GM23338 (cell line): ENCODE results near the gene MYO18A. TPM values are rescaled to one million over a fixed set of nuclear protein-coding genes. Genes with fewer than 3 reads are reported as not detected.
A peak's percentile ranks its signal among the peaks of the same experiment; 100 is the strongest.

Experiments
- ATAC-seq: fragments of 200-7000 bp; cut with Tn5 transposase; 3 replicates; pipeline ENCODE4 v1.9.1; 2020
- DNase-seq: peaks from one replicate; pipeline ENCODE4 v3.0.0-alpha.2; 2015; ENCODE audit warnings: low spot score
- H2AFZ ChIP-seq: fragments of 200-600 bp; sonication (generic); 2 replicates; pipeline ENCODE4 v1.8.0; 2016; ENCODE audit warnings: antibody characterized with exemption, mild to moderate bottlenecking, moderate library complexity
- H3F3A ChIP-seq: fragments of 200-600 bp; sonication (generic); replicated peaks from 2 replicates; pipeline ENCODE4 v1.8.0; 2017; ENCODE audit warnings: antibody characterized with exemption, mixed run types, low read depth
- H3K27ac ChIP-seq: fragments of 200-600 bp; sonication (generic); 2 replicates; pipeline ENCODE4 v1.6.1; 2016; ENCODE audit warnings: low read depth
- H3K27me3 ChIP-seq: fragments of 200-600 bp; sonication (generic); 2 replicates; pipeline ENCODE4 v1.8.0; 2016; ENCODE audit warnings: mild to moderate bottlenecking, mixed run types, moderate library complexity; ENCODE audit not compliant: insufficient read depth
- H3K36me3 ChIP-seq: fragments of 200-600 bp; sonication (generic); 2 replicates; pipeline ENCODE4 v1.8.0; 2016; ENCODE audit warnings: mild to moderate bottlenecking; ENCODE audit not compliant: insufficient read depth
- H3K4me1 ChIP-seq: fragments of 200-600 bp; sonication (generic); 2 replicates; pipeline ENCODE4 v1.8.0; 2016; ENCODE audit warnings: mild to moderate bottlenecking, moderate library complexity; ENCODE audit not compliant: insufficient read depth
- H3K4me2 ChIP-seq: fragments of 200-600 bp; sonication (generic); 2 replicates; pipeline ENCODE4 v1.7.1; 2017; ENCODE audit warnings: mixed run types
- H3K4me3 ChIP-seq: fragments of 200-600 bp; sonication (generic); 2 replicates; pipeline ENCODE4 v1.6.1; 2016; ENCODE audit warnings: mixed run types
- H3K79me2 ChIP-seq: fragments of 200-600 bp; sonication (generic); replicated peaks from 2 replicates; pipeline ENCODE4 v1.8.0; 2017; ENCODE audit warnings: mild to moderate bottlenecking; ENCODE audit not compliant: insufficient read depth
- H3K9me2 ChIP-seq: fragments of 200-600 bp; sonication (generic); 2 replicates; pipeline ENCODE4 v1.8.0; 2017; ENCODE audit not compliant: insufficient read depth
- H4K20me1 ChIP-seq: fragments of 200-600 bp; sonication (generic); replicated peaks from 2 replicates; pipeline ENCODE4 v1.8.0; 2017; ENCODE audit warnings: mild to moderate bottlenecking; ENCODE audit not compliant: insufficient read depth
- H3K27ac Mint-ChIP-seq: 2 replicates; pipeline ENCODE4 v1.8.0; 2020; ENCODE audit warnings: inconsistent platforms, mild to moderate bottlenecking, moderate library complexity, mixed read lengths
- H3K27me3 Mint-ChIP-seq: 3 replicates; pipeline ENCODE4 v1.8.0; 2022; ENCODE audit warnings: low read depth, mild to moderate bottlenecking, moderate library complexity, mixed read lengths, inconsistent platforms; ENCODE audit not compliant: insufficient read depth, poor library complexity
- H3K36me3 Mint-ChIP-seq: 3 replicates; pipeline ENCODE4 v1.8.0; 2021; ENCODE audit warnings: low read depth, mild to moderate bottlenecking, inconsistent platforms, moderate library complexity, mixed read lengths
- H3K4me1 Mint-ChIP-seq: 3 replicates; pipeline ENCODE4 v1.8.0; 2020; ENCODE audit warnings: mild to moderate bottlenecking, inconsistent platforms, mixed read lengths
- H3K4me3 Mint-ChIP-seq: 3 replicates; pipeline ENCODE4 v1.8.0; 2021; ENCODE audit warnings: moderate library complexity, mild to moderate bottlenecking, inconsistent platforms, mixed read lengths
- H3K9me3 Mint-ChIP-seq: 3 replicates; pipeline ENCODE4 v1.8.0; 2020; ENCODE audit warnings: moderate library complexity, mild to moderate bottlenecking, inconsistent platforms, mixed read lengths
- CTCF ChIP-seq, 2 experiments: fragments of 200-600 bp in 1 of 2; sonication (generic) in 1 of 2; conservative IDR thresholded peaks; 2 replicates each; pipeline versions ENCODE4 v1.5.1 to v1.6.1; 2016 to 2017; ENCODE audit warnings: antibody characterized with exemption in 2 of 2, low read depth in 2 of 2, mild to moderate bottlenecking in 2 of 2, moderate library complexity in 1 of 2
- EZH2 ChIP-seq: fragments of 200-600 bp; sonication (generic); IDR thresholded peaks from one replicate; pipeline ENCODE4 v1.8.0; 2017; ENCODE audit warnings: antibody characterized with exemption, mild to moderate bottlenecking, low read depth; ENCODE audit not compliant: unreplicated experiment
- EZH2phosphoT487 ChIP-seq: fragments of 200-600 bp; sonication (generic); IDR thresholded peaks from one replicate; pipeline ENCODE4 v1.8.1; 2018; ENCODE audit warnings: antibody characterized with exemption; ENCODE audit not compliant: unreplicated experiment
- JUNB ChIP-seq: IDR thresholded peaks from one replicate; pipeline ENCODE4 v1.6.1; 2016; ENCODE audit warnings: antibody characterized with exemption; ENCODE audit not compliant: unreplicated experiment
- NANOG ChIP-seq: IDR thresholded peaks from 2 replicates; pipeline ENCODE4 v1.6.1; 2016; ENCODE audit warnings: antibody characterized with exemption, borderline replicate concordance
- POLR2AphosphoS5 ChIP-seq: IDR thresholded peaks from 2 replicates; pipeline ENCODE4 v1.6.1; 2016; ENCODE audit warnings: antibody characterized with exemption, low read depth
- REST ChIP-seq: IDR thresholded peaks from one replicate; pipeline ENCODE4 v1.6.1; 2018; ENCODE audit warnings: antibody characterized with exemption; ENCODE audit not compliant: unreplicated experiment
- STAT1 ChIP-seq: IDR thresholded peaks from one replicate; pipeline ENCODE4 v1.6.1; 2016; ENCODE audit warnings: antibody characterized with exemption; ENCODE audit not compliant: unreplicated experiment
- ZNF462 ChIP-seq: fragments of 250-450 bp; sonication (Bioruptor Pico); IDR thresholded peaks from 2 replicates; pipeline ENCODE4 v1.5.0; 2020; ENCODE audit warnings: mild to moderate bottlenecking, moderate library complexity
- polyA plus RNA-seq: library from polyadenylated mRNA; unstranded; fragments of >200 nt; fragmentation: Nextera tagmentation; extraction: Ambion mirVana; gene quantifications from 2 replicates; pipeline ENCODE4 v1.2.1, GENCODE V29; 2016
- total RNA-seq: library from RNA; depleted of rRNA; stranded (reverse); fragments of >200 nt; shearing (Covaris generic); gene quantifications from 2 replicates; pipeline ENCODE4 v1.2.3, GENCODE V29; 2014

The MYO18A gene
- total and polyA plus RNA-seq, 2 experiments from 2014 or later, result 18.3 to 37.5 TPM

GRCh38 chr17:29146369-29146972 lies 33.7 kb downstream of the MYO18A start (continued):
- TF ChIP-seq REST, result no peak
- no peak for TF ChIP-seq CTCF (conservative IDR thresholded peaks at IDR 0.05; ENCODE audit: low read depth in 2 of 2)
- no peak for TF ChIP-seq EZH2phosphoT487

GRCh38 chr17:29145289-29146073 lies 34.7 kb downstream of the MYO18A start:
- TF ChIP-seq CTCF (conservative IDR thresholded peaks at IDR 0.05; ENCODE audit: low read depth in 2 of 2), result peak; percentile 52 to 74
- no peak for TF ChIP-seq NANOG
- TF ChIP-seq POLR2AphosphoS5, result no peak
- TF ChIP-seq JUNB, result no peak
- no peak for TF ChIP-seq EZH2
- TF ChIP-seq ZNF462 (CRISPR knock-in tag), result no peak
- no peak for TF ChIP-seq STAT1
- Histone ChIP-seq H3K4me1 (peaks cover 32% of the 10 kb centered on the region), H3K9me2 (no peaks in the 10 kb centered on the region), H3K27ac (peak overlapping the region; percentile 7; the same call in 1 of the 2 replicates), H4K20me1 (peaks cover 11% of the 10 kb centered on the region; the same call in 1 of the 2 replicates), H2AFZ (no peak overlapping the region), H3K36me3 (no peaks in the 10 kb centered on the region; the same call in 1 of the 2 replicates), H3K4me2 (no peak overlapping the region), H3K79me2 (peaks cover 13% of the 10 kb centered on the region), H3F3A (peaks cover 10% of the 10 kb centered on the region), H3K27me3 (no peaks in the 10 kb centered on the region), H3K4me3 (no peak overlapping the region)
- H3K4me3 Mint-ChIP-seq, result no peak overlapping the region
- no peaks in the 10 kb centered on the region for H3K9me3 Mint-ChIP-seq
- H3K27ac Mint-ChIP-seq, result no peak overlapping the region
- peaks cover 47% of the 10 kb centered on the region for H3K4me1 Mint-ChIP-seq
- H3K27me3 Mint-ChIP-seq, result peaks cover 5% of the 10 kb centered on the region
- H3K36me3 Mint-ChIP-seq, result no peaks in the 10 kb centered on the region
- ATAC-seq (peak; percentile 45), DNase-seq (peak; percentile 89)
